Measurements from ENCODE around the gene PRM2. TPM values are rescaled to one million over a fixed set of nuclear protein-coding genes. Genes with fewer than 3 reads are reported as not detected.
A peak's percentile ranks its signal among the peaks of the same experiment; 100 is the strongest.

PRM2 gene
- total RNA-seq, 4 donors from 2014 or later, result not detected

- ATAC-seq, result peak; percentile 35
- Histone ChIP-seq H3K27me3 (no peaks in the 10 kb centered on the region), H3K4me1 (peaks cover 0 to 64% (median 4%) of the 10 kb centered on the region in 3 donors), H3K9me3 (no peaks in the 10 kb centered on the region), H3K27ac (peak overlapping the region; percentile 78 to 97 (median 91)), H3K36me3 (no peaks in the 10 kb centered on the region), H3K4me3 (peak overlapping the region; percentile 69 to 80)
- TF ChIP-seq POLR2AphosphoS5 (IDR thresholded peaks at IDR 0.05) (no peak), EP300 (IDR thresholded peaks at IDR 0.05) (no peak), CTCF (IDR thresholded peaks at IDR 0.05) (no peak), POLR2A (IDR thresholded peaks at IDR 0.05) (no peak)
- WGBS, 2 donors (ENCODE audit: low coverage in 1 of 2), result 8% methylated on average over 2 of the region's 32 CpGs; no CpG with 5 or more reads in 1 of the 2 donors
These were observed 19.6 kb downstream of the PRM2 start for GRCh38 chr16:11256661-11257130.

DNA sequence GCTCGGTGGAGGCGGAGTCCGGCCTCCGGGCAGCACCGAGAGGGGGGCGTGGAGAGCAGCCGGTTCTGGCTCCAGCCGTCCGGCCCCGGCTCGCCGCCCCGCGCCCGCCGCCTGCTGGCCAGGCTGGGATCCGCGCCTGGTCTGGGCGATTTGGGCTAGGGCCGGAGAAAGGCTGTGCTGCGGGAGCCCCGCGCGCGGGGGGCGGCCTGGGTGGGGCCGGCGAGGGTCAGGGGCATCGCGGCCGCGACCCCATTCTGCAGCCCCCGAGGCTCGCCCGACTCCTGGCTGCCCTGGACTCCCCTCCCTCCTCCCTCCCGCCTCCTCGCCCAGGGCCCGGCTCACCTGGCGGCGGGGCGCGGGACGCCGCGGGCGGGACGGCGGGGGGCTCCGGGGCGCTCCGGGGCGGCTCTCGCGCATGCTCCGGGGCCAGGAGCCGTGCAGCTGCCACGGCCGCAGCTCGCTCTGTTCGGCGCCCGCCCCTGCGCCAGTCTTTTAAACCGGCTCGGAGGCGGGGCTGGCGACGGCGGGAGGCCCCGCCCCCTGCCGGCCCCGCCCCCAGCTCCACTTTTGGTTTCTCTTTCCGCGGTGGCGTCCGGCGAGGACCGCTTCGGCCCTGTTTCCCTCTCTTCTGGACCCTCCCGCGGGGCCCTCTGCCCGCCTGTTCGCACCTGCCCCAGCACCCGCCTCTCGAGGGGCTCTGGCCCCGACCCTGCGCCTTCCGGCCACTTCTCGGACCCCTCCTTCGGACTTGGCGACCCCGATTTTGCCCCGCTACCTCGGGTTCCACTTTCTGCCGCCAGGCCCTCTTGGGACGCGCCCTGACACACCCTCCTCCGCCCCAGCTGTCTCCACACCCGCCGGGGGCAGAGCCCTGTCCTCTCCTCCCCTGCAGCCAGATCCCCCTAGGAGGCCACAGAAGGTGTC, 20.3 kb downstream of the PRM2 start, which contains the start of gene SOCS1:
SOCS1 (minus strand) TSS at position 468 of the 924 bp plus-strand sequence. CDS start 726 bp downstream, outside the sequence.
- Histone ChIP-seq H3K9me3 (no peaks in the 10 kb centered on the region), H3K4me3 (peak within 1 kb of the TSS; percentile 69 to 80), H3K36me3 (no peaks in the 10 kb centered on the region), H3K4me1 (peaks cover 0 to 64% (median 4%) of the 10 kb centered on the region in 3 donors), H3K27ac (peak within 1 kb of the TSS; percentile 78 to 97 (median 91)), H3K27me3 (no peaks in the 10 kb centered on the region)
- 0 to 2% methylated on average over 7 to 11 of the region's 100 CpGs for WGBS, 2 donors (ENCODE audit: low coverage in 1 of 2)
- peak; percentile 83 for TF ChIP-seq POLR2AphosphoS5 (IDR thresholded peaks at IDR 0.05)
- TF ChIP-seq EP300 (IDR thresholded peaks at IDR 0.05), result no peak
- peak; percentile 98 to 99 (median 98) for TF ChIP-seq CTCF (IDR thresholded peaks at IDR 0.05)
- peak; percentile 97 to 98 for TF ChIP-seq POLR2A (IDR thresholded peaks at IDR 0.05)
- ATAC-seq, result peak; percentile 85

DNA sequence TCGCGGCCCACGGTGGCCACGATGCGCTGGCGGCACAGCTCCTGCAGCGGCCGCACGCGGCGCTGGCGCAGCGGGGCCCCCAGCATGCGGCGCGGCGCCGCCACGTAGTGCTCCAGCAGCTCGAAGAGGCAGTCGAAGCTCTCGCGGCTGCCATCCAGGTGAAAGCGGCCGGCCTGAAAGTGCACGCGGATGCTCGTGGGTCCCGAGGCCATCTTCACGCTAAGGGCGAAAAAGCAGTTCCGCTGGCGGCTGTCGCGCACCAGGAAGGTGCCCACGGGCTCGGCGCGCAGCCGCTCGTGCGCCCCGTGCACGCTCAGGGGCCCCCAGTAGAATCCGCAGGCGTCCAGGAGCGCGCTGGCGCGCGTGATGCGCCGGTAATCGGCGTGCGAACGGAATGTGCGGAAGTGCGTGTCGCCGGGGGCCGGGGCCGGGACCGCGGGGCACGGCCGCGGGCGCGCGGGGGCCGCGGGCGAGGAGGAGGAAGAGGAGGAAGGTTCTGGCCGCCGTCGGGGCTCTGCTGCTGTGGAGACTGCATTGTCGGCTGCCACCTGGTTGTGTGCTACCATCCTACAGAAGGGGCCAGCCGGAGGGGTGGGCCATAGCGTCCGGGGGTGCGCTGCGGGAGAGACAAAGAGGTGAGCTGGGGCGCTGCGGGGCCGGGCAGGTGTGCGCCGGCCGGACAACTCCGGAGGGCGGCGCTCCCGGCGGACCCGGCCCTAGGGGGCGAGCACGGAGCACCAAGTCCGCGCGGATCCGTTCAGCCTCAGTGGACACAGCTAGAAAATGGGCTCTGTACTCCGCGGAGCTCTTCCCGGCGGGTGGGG, 21.2 kb downstream of the PRM2 start:
- no peak for ATAC-seq
- Histone ChIP-seq H3K4me3 (peak overlapping the region; percentile 69 to 80), H3K36me3 (no peaks in the 10 kb centered on the region), H3K9me3 (no peaks in the 10 kb centered on the region), H3K27ac (peak overlapping the region in 3 of 4 donors; percentile 87 to 97 (median 95)), H3K4me1 (peaks cover 0 to 64% (median 4%) of the 10 kb centered on the region in 3 donors), H3K27me3 (no peaks in the 10 kb centered on the region)
- 9% methylated on average over 4 of the region's 105 CpGs; no CpG with 5 or more reads in 1 of the 2 donors for WGBS, 2 donors (ENCODE audit: low coverage in 1 of 2)
- TF ChIP-seq POLR2AphosphoS5 (IDR thresholded peaks at IDR 0.05) (no peak), CTCF (IDR thresholded peaks at IDR 0.05) (peak in 3 of 4 experiments; percentile 24 to 40 (median 40))

DNA sequence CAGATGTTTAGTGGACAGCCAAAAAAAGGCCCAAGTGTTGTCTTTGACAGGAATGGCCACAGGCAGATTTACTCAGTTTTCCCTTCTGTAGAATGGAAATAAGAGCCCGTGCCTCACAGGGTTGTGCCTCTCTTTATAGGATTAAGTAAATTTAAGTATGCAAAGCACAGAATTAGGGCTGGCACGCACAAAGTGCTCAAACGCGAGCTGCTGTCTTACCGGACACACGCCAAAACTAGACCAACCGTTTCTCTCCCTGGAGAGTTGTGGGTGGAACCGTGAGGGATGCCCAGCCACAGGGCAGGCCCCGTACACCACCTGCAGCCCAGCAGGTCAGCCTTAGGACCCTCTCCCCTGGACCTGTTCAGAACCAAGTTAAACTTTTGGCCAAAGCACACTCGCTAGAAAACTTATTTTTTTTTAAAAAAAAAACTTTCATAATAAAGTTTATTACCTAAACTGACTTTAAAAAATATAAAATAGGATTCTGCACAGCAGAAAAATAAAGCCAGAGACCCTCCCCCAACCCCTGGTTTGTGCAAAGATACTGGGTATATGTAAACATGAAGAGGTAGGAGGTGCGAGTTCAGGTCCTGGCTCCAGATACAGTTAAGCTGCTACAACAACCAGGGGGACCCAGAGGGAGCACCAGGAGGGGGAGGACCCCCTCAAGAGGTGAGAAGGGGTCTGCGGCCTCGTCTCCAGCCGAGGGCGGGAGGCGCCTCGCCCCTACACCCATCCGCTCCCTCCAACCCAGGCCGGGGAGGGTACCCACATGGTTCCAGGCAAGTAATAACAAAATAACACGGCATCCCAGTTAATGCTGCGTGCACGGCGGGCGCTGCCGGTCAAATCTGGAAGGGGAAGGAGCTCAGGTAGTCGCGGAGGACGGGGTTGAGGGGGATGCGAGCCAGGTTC, 22.0 kb downstream of the PRM2 start:
- Histone ChIP-seq H3K4me1 (peaks cover 0 to 61% (median 4%) of the 10 kb centered on the region in 3 donors), H3K4me3 (peak overlapping the region; percentile 69 to 80), H3K9me3 (no peaks in the 10 kb centered on the region), H3K27me3 (no peaks in the 10 kb centered on the region), H3K27ac (peak overlapping the region in 3 of 4 donors; percentile 87 to 97 (median 95)), H3K36me3 (no peaks in the 10 kb centered on the region)
- WGBS, 2 donors (ENCODE audit: low coverage in 1 of 2), result 32 to 76% methylated on average over 4 to 11 of the region's 29 CpGs
- ATAC-seq, result no peak
- no peak for TF ChIP-seq POLR2AphosphoS5 (IDR thresholded peaks at IDR 0.05)
- TF ChIP-seq POLR2A (IDR thresholded peaks at IDR 0.05), result no peak
- TF ChIP-seq EP300 (IDR thresholded peaks at IDR 0.05), result no peak
- TF ChIP-seq CTCF (IDR thresholded peaks at IDR 0.05), result no peak

Data from gastroesophageal sphincter (tissue), 4 donors.